HL-60 (cell line): ENCODE results near the gene GSTM2.

Experiments
- GABPA ChIP-seq: IDR thresholded peaks from 2 replicates; pipeline ENCODE4 v1.6.1; 2012; ENCODE audit warnings: low read depth
- POLR2AphosphoS5 ChIP-seq: IDR thresholded peaks from 2 replicates; pipeline ENCODE4 v1.6.1; 2012; ENCODE audit warnings: low read depth
- TF ChIP-seq, protein P1 (sequence below): IDR thresholded peaks from one replicate; pipeline ENCODE4 v1.5.1; 2011; ENCODE audit warnings: low read length, control low read depth, inconsistent platforms; ENCODE audit not compliant: insufficient read depth
- TF ChIP-seq, protein P2 (sequence below): IDR thresholded peaks from 2 replicates; pipeline ENCODE4 v1.6.1; 2012; ENCODE audit warnings: low read depth; ENCODE audit not compliant: insufficient replicate concordance

DNA sequence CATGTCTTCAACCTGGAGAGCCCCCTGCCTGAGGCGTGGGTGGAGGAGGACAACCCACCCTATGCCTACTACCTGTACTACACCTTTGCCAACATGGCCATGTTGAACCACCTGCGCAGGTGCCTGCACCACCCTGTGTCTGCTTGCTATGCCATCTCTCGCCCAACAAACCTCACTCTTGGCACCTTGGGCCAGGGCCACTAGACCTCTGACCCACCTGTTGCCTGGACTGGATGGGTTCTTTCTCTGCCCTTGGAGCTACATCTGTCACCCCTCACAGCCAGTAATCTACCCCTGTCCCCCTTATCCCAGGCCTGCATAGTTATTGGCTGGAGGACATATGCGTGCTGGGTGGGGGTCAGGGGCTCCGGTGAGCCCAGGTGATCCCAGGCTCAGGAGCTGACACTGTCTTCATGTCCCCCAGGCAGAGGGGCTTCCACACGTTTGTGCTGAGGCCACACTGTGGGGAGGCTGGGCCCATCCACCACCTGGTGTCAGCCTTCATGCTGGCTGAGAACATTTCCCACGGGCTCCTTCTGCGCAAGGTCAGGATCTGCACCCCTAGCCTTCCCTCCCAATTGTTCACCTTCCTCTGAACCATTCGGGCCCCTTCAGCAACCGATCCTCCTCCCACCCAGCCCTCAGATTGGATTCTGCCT lies 38.4 kb upstream of the GSTM2 start:
- TF ChIP-seq, protein P1, sequence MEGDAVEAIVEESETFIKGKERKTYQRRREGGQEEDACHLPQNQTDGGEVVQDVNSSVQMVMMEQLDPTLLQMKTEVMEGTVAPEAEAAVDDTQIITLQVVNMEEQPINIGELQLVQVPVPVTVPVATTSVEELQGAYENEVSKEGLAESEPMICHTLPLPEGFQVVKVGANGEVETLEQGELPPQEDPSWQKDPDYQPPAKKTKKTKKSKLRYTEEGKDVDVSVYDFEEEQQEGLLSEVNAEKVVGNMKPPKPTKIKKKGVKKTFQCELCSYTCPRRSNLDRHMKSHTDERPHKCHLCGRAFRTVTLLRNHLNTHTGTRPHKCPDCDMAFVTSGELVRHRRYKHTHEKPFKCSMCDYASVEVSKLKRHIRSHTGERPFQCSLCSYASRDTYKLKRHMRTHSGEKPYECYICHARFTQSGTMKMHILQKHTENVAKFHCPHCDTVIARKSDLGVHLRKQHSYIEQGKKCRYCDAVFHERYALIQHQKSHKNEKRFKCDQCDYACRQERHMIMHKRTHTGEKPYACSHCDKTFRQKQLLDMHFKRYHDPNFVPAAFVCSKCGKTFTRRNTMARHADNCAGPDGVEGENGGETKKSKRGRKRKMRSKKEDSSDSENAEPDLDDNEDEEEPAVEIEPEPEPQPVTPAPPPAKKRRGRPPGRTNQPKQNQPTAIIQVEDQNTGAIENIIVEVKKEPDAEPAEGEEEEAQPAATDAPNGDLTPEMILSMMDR, result no peak
- TF ChIP-seq, protein P2, sequence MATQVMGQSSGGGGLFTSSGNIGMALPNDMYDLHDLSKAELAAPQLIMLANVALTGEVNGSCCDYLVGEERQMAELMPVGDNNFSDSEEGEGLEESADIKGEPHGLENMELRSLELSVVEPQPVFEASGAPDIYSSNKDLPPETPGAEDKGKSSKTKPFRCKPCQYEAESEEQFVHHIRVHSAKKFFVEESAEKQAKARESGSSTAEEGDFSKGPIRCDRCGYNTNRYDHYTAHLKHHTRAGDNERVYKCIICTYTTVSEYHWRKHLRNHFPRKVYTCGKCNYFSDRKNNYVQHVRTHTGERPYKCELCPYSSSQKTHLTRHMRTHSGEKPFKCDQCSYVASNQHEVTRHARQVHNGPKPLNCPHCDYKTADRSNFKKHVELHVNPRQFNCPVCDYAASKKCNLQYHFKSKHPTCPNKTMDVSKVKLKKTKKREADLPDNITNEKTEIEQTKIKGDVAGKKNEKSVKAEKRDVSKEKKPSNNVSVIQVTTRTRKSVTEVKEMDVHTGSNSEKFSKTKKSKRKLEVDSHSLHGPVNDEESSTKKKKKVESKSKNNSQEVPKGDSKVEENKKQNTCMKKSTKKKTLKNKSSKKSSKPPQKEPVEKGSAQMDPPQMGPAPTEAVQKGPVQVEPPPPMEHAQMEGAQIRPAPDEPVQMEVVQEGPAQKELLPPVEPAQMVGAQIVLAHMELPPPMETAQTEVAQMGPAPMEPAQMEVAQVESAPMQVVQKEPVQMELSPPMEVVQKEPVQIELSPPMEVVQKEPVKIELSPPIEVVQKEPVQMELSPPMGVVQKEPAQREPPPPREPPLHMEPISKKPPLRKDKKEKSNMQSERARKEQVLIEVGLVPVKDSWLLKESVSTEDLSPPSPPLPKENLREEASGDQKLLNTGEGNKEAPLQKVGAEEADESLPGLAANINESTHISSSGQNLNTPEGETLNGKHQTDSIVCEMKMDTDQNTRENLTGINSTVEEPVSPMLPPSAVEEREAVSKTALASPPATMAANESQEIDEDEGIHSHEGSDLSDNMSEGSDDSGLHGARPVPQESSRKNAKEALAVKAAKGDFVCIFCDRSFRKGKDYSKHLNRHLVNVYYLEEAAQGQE, result no peak
- TF ChIP-seq POLR2AphosphoS5, result no peak
- no peak for TF ChIP-seq GABPA
